GM12878 (cell line): ENCODE results near the gene PARP16. TPM values are rescaled to one million over a fixed set of nuclear protein-coding genes. Genes with fewer than 3 reads are reported as not detected.

Source experiments
- ATAC-seq: fragments of 200-7000 bp; cut with Tn5 transposase; 3 replicates; pipeline ENCODE4 v1.9.1; 2020; ENCODE audit warnings: mild to moderate bottlenecking, moderate library complexity
- BruUV-seq: library from RNA; stranded (reverse); fragments of 400-500 nt; replicated peaks from 2 replicates; lab custom pipeline; 2021; lab: Mats Ljungman, UMichigan
- CTCF ChIA-PET: fragments of 300-600 bp; sonication (Branson Sonifier 250); formaldehyde crosslinking; extraction: SDS; loops from one replicate; lab custom pipeline; 2021; ENCODE audit warnings: inconsistent platforms; lab: Yijun Ruan, JAX
- POLR2A ChIA-PET: fragments of 350-600 bp; formaldehyde crosslinking; extraction: SDS; loops from one replicate; lab custom pipeline; 2021; ENCODE audit warnings: inconsistent platforms; lab: Charles Lee
- RAD21 ChIA-PET: fragments of 300-600 bp; sonication (Branson Sonifier 250); formaldehyde crosslinking; loops from one replicate; lab custom pipeline; 2023; ENCODE audit warnings: antibody characterized with exemption; ENCODE audit not compliant: unreplicated experiment; lab: Charles Lee
- SMC1A ChIA-PET: fragments of 300-600 bp; sonication (Branson Sonifier 250); formaldehyde crosslinking; loops from one replicate; lab custom pipeline; 2023; ENCODE audit not compliant: unreplicated experiment, uncharacterized antibody; lab: Charles Lee
- DNase-seq: peaks from one replicate; pipeline ENCODE4 v3.0.0-alpha.2; 2011; ENCODE audit warnings: low read depth, low spot score
- FAIRE-seq: peaks from 3 replicates; lab custom pipeline; 2011; peaks lifted over from hg19 to GRCh38; lab: Jason Lieb, UNC
- H2AFZ ChIP-seq: 2 replicates; pipeline ENCODE4 v1.6.0; 2011; ENCODE audit warnings: low read depth, low read length, control low read depth; ENCODE audit not compliant: control insufficient read depth
- H3K27ac ChIP-seq: 2 replicates; pipeline ENCODE4 v1.5.1; 2011; ENCODE audit warnings: control low read depth; ENCODE audit not compliant: control insufficient read depth, insufficient read depth
- H3K27me3 ChIP-seq, 2 experiments: replicated peaks in 1 of 2; 2 replicates each; pipeline versions ENCODE4 v1.6.0 to v1.6.1; 2011; ENCODE audit warnings: low read length in 1 of 2; ENCODE audit not compliant: control insufficient read depth in 2 of 2, insufficient read depth in 2 of 2
- H3K36me3 ChIP-seq, 2 experiments: 2 replicates each; pipeline ENCODE4 v1.5.1; 2011; ENCODE audit warnings: low read length in 1 of 2; ENCODE audit not compliant: control insufficient read depth in 2 of 2, insufficient read depth in 2 of 2
- H3K4me1 ChIP-seq: 2 replicates; pipeline ENCODE4 v1.6.1; 2011; ENCODE audit warnings: mild to moderate bottlenecking, low read length, moderate library complexity, mixed read lengths; ENCODE audit not compliant: control insufficient read depth, insufficient read depth
- H3K4me2 ChIP-seq: 2 replicates; pipeline ENCODE4 v1.6.0; 2011; ENCODE audit warnings: control low read depth; ENCODE audit not compliant: control insufficient read depth, insufficient read depth
- H3K4me3 ChIP-seq: fragments of 200-600 bp; sonication (generic); 2 replicates; pipeline ENCODE4 v1.5.1; 2016
- H3K79me2 ChIP-seq: 2 replicates; pipeline ENCODE4 v1.6.0; 2011; ENCODE audit warnings: low read length; ENCODE audit not compliant: control insufficient read depth, insufficient read depth
- H3K9ac ChIP-seq: 2 replicates; pipeline ENCODE4 v1.8.0; 2011; ENCODE audit warnings: low read length, control low read depth, mixed read lengths; ENCODE audit not compliant: control insufficient read depth, insufficient read depth
- H3K9me3 ChIP-seq: replicated peaks from 3 replicates; pipeline ENCODE4 v1.5.1; 2011; ENCODE audit warnings: mild to moderate bottlenecking, low read length; ENCODE audit not compliant: control insufficient read depth, insufficient read depth
- H4K20me1 ChIP-seq: 2 replicates; pipeline ENCODE4 v1.6.0; 2011; ENCODE audit not compliant: control insufficient read depth, insufficient read depth
- ASH2L ChIP-seq: fragments of 300-600, 200-600 bp; sonication (generic); IDR thresholded peaks from 2 replicates; pipeline ENCODE4 v1.6.1; 2017; ENCODE audit warnings: low read depth, mild to moderate bottlenecking, borderline replicate concordance
- ATF2 ChIP-seq: IDR thresholded peaks from 2 replicates; pipeline ENCODE4 v1.6.1; 2012; ENCODE audit warnings: low read length, inconsistent platforms
- EED ChIP-seq: sonication (generic); IDR thresholded peaks from 2 replicates; pipeline ENCODE4 v1.6.1; 2016; ENCODE audit warnings: antibody characterized with exemption, low read depth
- EZH2 ChIP-seq: IDR thresholded peaks from 2 replicates; pipeline ENCODE4 v1.6.1; 2012; ENCODE audit warnings: low read depth, mild to moderate bottlenecking, control low read depth, inconsistent platforms, low read length, borderline replicate concordance; ENCODE audit not compliant: control insufficient read depth
- GABPA ChIP-seq: IDR thresholded peaks from 2 replicates; pipeline ENCODE4 v1.6.1; 2014; ENCODE audit warnings: antibody characterized with exemption, low read depth, mild to moderate bottlenecking, inconsistent platforms
- IKZF2 ChIP-seq, 2 experiments: fragments of 450-650 bp; IDR thresholded peaks; 2 replicates each; pipeline ENCODE4 v1.6.1; 2017; ENCODE audit warnings: mild to moderate bottlenecking in 2 of 2, moderate library complexity in 2 of 2
- MTA3 ChIP-seq: IDR thresholded peaks from 2 replicates; pipeline ENCODE4 v1.6.1; 2012; ENCODE audit warnings: low read length, inconsistent platforms, borderline replicate concordance
- RELA ChIP-seq: fragments of 450-650 bp; IDR thresholded peaks from 2 replicates; pipeline ENCODE4 v1.8.0; 2014; ENCODE audit warnings: borderline replicate concordance; ENCODE audit not compliant: partially characterized antibody
- TARDBP ChIP-seq: IDR thresholded peaks from 2 replicates; pipeline ENCODE4 v1.6.1; 2016; ENCODE audit warnings: borderline replicate concordance
- WGBS: methylation state at CpG from one replicate; pipeline ENCODE4 v1.1.6; 2016; ENCODE audit warnings: low lambda C conversion rate; ENCODE audit not compliant: insufficient replicate concordance, insufficient coverage; ENCODE audit errors: missing lambda C conversion rate; 5-methylcytosine and 5-hydroxymethylcytosine counted together
- in situ Hi-C: fragments of 300-500 bp; cut with MboI; formaldehyde crosslinking; loops from 9 replicates; pipeline ENCODE4 v1.14.3; 2018; ENCODE audit warnings: mixed read lengths
- intact Hi-C: fragments of 100-400 bp; cut with micrococcal nuclease; formaldehyde crosslinking; loops from one replicate; pipeline ENCODE4 v1.14.2; 2022; ENCODE audit not compliant: unreplicated experiment
- polyA plus RNA-seq, 11 experiments: library from polyadenylated mRNA; depleted of rRNA in 4 of 11; unstranded in 6 of 11; stranded (reverse) in 5 of 11; fragments of >200 nt; fragmentation: Nextera tagmentation in 4 of 11; fragmentation: Illumina TruSeq in 1 of 11; extraction: Ambion mirVana in 4 of 11; extraction: Trizol in 1 of 11; gene quantifications; 1 replicate in 1 of 11; 2 replicates in 10 of 11; pipeline versions ENCODE4 v1.2.1 to v1.2.3, GENCODE V29; 2011 to 2016; ENCODE audit warnings: inconsistent platforms in 2 of 11, missing spikeins in 2 of 11, low read depth in 1 of 11
- total RNA-seq, 4 experiments: library from RNA; depleted of rRNA in 3 of 4; stranded (reverse); fragments of >200 nt in 3 of 4; fragmentation: Illumina TruSeq in 1 of 4; extraction: Trizol in 1 of 4; gene quantifications; 2 replicates each; pipeline versions ENCODE4 v1.2.1 to v1.2.3, GENCODE V29; 2013 to 2021

The PARP16 gene
- total and polyA plus RNA-seq, 10 of the 15 experiments (the other 5 are each of a cell fraction or from before 2014, with no cell fraction given), result 4.9 to 15.7 (median 9.9) TPM

- BruUV-seq, result no TSS peak
- H2AFZ ChIP-seq, result no peak overlapping the region
- no peaks in the 10 kb centered on the region for H4K20me1 ChIP-seq
- ChIA-PET SMC1A (no interaction called here), POLR2A (interaction anchor here (0.6 kb wide), 1 partner anchor 1531 kb away, joined by 5 read pairs; no protein-coding TSS in a partner anchor), CTCF (interaction anchor here (0.6 to 1.4 kb wide), 2 partner anchors 58 to 275 kb away, joined by 3 to 5 read pairs; no protein-coding TSS in a partner anchor), RAD21 (interaction anchor here (1.1 kb wide), 1 partner anchor 12 kb away, joined by 3 read pairs; no protein-coding TSS in a partner anchor)
- intact Hi-C loops, result no loop called here
- 22% methylated on average over 2 of the region's 2 CpGs for WGBS
- TF ChIP-seq TARDBP, result no peak
- no peak for TF ChIP-seq ATF2
- TF ChIP-seq RELA, result no peak
- no peak for TF ChIP-seq EZH2
- no peak for TF ChIP-seq IKZF2 (IDR thresholded peaks at IDR 0.05)
- no peak for TF ChIP-seq ASH2L
- no peak for TF ChIP-seq GABPA
- no peak for TF ChIP-seq EED
- no peak for TF ChIP-seq MTA3
- in situ Hi-C loops, result no loop called here
- DNase-seq (no peak), FAIRE-seq (no peak), ATAC-seq (no peak)
- no peaks in the 10 kb centered on the region for H3K4me1 ChIP-seq
- H3K4me2 ChIP-seq, result no peak overlapping the region
- H3K9me3 ChIP-seq, result no peaks in the 10 kb centered on the region
- H3K9ac ChIP-seq, result no peak overlapping the region
- H3K4me3 ChIP-seq, result no peak overlapping the region
- H3K27me3 ChIP-seq, result no peaks in the 10 kb centered on the region; a peak in 2 of 4 replicates
- H3K27ac ChIP-seq, result no peak overlapping the region
- no peaks in the 10 kb centered on the region for H3K36me3 ChIP-seq
- H3K79me2 ChIP-seq, result no peaks in the 10 kb centered on the region
Observed at GRCh38 chr15:65326818-65327217, 40.1 kb upstream of the PARP16 start.
